ENCODE results near the gene RAB32.

- TF ChIP-seq EZH2 (IDR thresholded peaks at IDR 0.05; ENCODE audit: low read length, missing control alignments): no peak
- TF ChIP-seq, protein P1, sequence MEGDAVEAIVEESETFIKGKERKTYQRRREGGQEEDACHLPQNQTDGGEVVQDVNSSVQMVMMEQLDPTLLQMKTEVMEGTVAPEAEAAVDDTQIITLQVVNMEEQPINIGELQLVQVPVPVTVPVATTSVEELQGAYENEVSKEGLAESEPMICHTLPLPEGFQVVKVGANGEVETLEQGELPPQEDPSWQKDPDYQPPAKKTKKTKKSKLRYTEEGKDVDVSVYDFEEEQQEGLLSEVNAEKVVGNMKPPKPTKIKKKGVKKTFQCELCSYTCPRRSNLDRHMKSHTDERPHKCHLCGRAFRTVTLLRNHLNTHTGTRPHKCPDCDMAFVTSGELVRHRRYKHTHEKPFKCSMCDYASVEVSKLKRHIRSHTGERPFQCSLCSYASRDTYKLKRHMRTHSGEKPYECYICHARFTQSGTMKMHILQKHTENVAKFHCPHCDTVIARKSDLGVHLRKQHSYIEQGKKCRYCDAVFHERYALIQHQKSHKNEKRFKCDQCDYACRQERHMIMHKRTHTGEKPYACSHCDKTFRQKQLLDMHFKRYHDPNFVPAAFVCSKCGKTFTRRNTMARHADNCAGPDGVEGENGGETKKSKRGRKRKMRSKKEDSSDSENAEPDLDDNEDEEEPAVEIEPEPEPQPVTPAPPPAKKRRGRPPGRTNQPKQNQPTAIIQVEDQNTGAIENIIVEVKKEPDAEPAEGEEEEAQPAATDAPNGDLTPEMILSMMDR (conservative IDR thresholded peaks at IDR 0.05 in 1 of 2, IDR thresholded peaks at IDR 0.05 in 1 of 2; ENCODE audit: low read depth in 1 of 2, low read length in 2 of 2): no peak
These were observed 40.5 kb upstream of the RAB32 start for GRCh38 chr6:146503096-146503495.

Measured in fibroblast of lung (primary cell).